Neuron (in vitro differentiated cells): Measurements from ENCODE around the gene MAGI1.

Experiments used
- H2AFZ ChIP-seq: one replicate; pipeline ENCODE4 v1.6.1; 2013; ENCODE audit warnings: low read depth, mild to moderate bottlenecking, inconsistent platforms, low read length, moderate library complexity
- H3K27me3 ChIP-seq: one replicate; pipeline ENCODE4 v1.6.1; 2013; ENCODE audit warnings: low read length; ENCODE audit not compliant: insufficient read depth
- H3K36me3 ChIP-seq: one replicate; pipeline ENCODE4 v1.6.1; 2013; ENCODE audit warnings: low read length; ENCODE audit not compliant: insufficient read depth
- H3K4me1 ChIP-seq: one replicate; pipeline ENCODE4 v1.6.1; 2013; ENCODE audit warnings: low read length; ENCODE audit not compliant: insufficient read depth
- H3K4me3 ChIP-seq: 2 replicates; pipeline ENCODE4 v1.5.1; 2013; ENCODE audit warnings: mild to moderate bottlenecking, low read length, moderate library complexity
- H3K9me3 ChIP-seq: one replicate; pipeline ENCODE4 v1.6.1; 2013; ENCODE audit warnings: low read length

MAGI1 gene

DNA sequence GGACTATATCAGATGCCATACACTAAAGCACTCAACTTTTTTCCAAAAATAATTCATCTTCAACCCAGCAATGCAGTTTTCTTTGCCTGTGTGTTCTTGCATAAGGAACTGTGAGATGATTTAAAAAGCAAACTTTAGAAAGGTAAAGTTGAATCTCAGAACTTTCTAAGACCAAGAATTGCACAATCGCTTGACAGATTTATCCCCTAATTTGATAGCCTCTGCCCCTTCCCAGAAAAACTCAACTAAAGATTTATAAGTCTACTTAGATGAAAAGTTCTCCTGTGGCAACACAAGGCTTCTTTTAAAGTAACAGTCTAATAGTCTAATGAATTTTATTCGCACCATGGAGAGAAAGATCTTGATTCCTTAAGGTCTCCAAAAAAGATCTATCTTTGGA, 259.3 kb downstream of the MAGI1 start:
- Histone ChIP-seq H3K4me3 (no peak overlapping the region), H3K4me1 (peaks cover 6% of the 10 kb centered on the region), H3K27me3 (no peaks in the 10 kb centered on the region), H3K36me3 (no peaks in the 10 kb centered on the region), H2AFZ (no peak overlapping the region), H3K9me3 (no peaks in the 10 kb centered on the region)

DNA sequence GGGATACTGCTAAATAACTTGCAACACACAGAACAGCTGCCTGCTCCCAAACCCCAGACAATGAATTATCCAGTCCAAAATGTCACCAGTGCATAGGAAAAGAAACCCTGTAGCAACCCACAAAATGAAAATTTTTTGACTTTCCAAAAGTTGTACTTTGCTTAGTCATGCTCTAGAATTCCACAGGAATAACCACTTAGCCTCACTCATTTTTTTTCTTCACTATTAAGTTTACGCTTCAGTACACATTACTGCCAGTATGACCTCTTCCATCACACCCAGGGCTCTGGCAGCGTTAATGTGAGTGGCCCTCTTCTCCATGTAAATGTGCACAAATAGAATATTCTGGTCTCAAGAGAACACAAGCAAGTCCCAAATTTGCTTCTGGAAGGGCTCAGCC, 259.8 kb downstream of the MAGI1 start:
- peaks cover 6% of the 10 kb centered on the region for H3K4me1 ChIP-seq
- no peaks in the 10 kb centered on the region for H3K9me3 ChIP-seq
- no peaks in the 10 kb centered on the region for H3K27me3 ChIP-seq
- no peak overlapping the region for H3K4me3 ChIP-seq
- H2AFZ ChIP-seq = no peak overlapping the region
- no peaks in the 10 kb centered on the region for H3K36me3 ChIP-seq

GRCh38 chr3:65777050-65777449, 261.7 kb downstream of the MAGI1 start:
- no peaks in the 10 kb centered on the region for H3K27me3 ChIP-seq
- no peaks in the 10 kb centered on the region for H3K36me3 ChIP-seq
- H3K4me1 ChIP-seq = peaks cover 6% of the 10 kb centered on the region
- no peak overlapping the region for H2AFZ ChIP-seq
- H3K9me3 ChIP-seq = peaks cover 2% of the 10 kb centered on the region
- H3K4me3 ChIP-seq = no peak overlapping the region

GRCh38 chr3:65776494-65776893, 262.2 kb downstream of the MAGI1 start:
- H3K4me1 ChIP-seq = peaks cover 6% of the 10 kb centered on the region

DNA sequence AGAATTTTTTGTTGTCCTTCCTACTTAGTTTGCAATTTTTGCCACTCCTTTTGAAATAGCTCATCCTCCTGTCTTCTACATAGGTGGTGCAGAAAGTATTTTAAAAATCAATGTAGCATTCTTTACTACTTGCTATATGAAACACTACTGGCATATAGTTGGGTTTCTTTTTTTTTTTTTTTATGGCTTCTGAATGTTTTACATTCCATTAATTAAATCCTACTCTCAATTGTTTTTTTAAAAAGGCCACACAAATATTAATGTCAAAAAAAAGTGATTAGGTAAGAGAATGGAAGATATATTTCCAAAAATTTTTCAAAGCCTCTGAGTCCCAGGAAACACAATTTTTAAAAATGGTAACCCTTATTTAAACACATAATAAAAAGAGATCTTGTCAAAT, 262.6 kb downstream of the MAGI1 start:
- H3K4me3 ChIP-seq = no peak overlapping the region
- no peaks in the 10 kb centered on the region for H3K27me3 ChIP-seq
- H3K36me3 ChIP-seq = no peaks in the 10 kb centered on the region
- peaks cover 6% of the 10 kb centered on the region for H3K4me1 ChIP-seq
- H2AFZ ChIP-seq = no peak overlapping the region
- peaks cover 2% of the 10 kb centered on the region for H3K9me3 ChIP-seq

More at GRCh38 chr3:65776494-65776893, 262.2 kb downstream of the MAGI1 start:
- Histone ChIP-seq H2AFZ (no peak overlapping the region), H3K4me3 (no peak overlapping the region), H3K9me3 (peaks cover 2% of the 10 kb centered on the region), H3K36me3 (no peaks in the 10 kb centered on the region), H3K27me3 (no peaks in the 10 kb centered on the region)

GRCh38 chr3:65772758-65773157, 266.0 kb downstream of the MAGI1 start:
- H3K27me3 ChIP-seq = no peaks in the 10 kb centered on the region
- H3K9me3 ChIP-seq = peaks cover 2% of the 10 kb centered on the region
- H2AFZ ChIP-seq = no peak overlapping the region
- H3K4me3 ChIP-seq = no peak overlapping the region
- peaks cover 6% of the 10 kb centered on the region for H3K4me1 ChIP-seq
- no peaks in the 10 kb centered on the region for H3K36me3 ChIP-seq

- Histone ChIP-seq H3K4me3 (no peak overlapping the region), H2AFZ (no peak overlapping the region), H3K9me3 (peaks cover 2% of the 10 kb centered on the region), H3K27me3 (no peaks in the 10 kb centered on the region), H3K4me1 (no peaks in the 10 kb centered on the region), H3K36me3 (no peaks in the 10 kb centered on the region)
Observed at GRCh38 chr3:65767551-65767950, 271.2 kb downstream of the MAGI1 start.

- no peaks in the 10 kb centered on the region for H3K27me3 ChIP-seq
- no peak overlapping the region for H3K4me3 ChIP-seq
- no peaks in the 10 kb centered on the region for H3K36me3 ChIP-seq
- no peak overlapping the region for H2AFZ ChIP-seq
- peaks cover 25% of the 10 kb centered on the region for H3K4me1 ChIP-seq
- no peaks in the 10 kb centered on the region for H3K9me3 ChIP-seq
Observed at GRCh38 chr3:65762235-65762580, 276.5 kb downstream of the MAGI1 start.

GRCh38 chr3:65761446-65762234, 277.1 kb downstream of the MAGI1 start:
- no peaks in the 10 kb centered on the region for H3K36me3 ChIP-seq
- H3K27me3 ChIP-seq = no peaks in the 10 kb centered on the region
- H2AFZ ChIP-seq = no peak overlapping the region
- H3K9me3 ChIP-seq = no peaks in the 10 kb centered on the region
- peaks cover 25% of the 10 kb centered on the region for H3K4me1 ChIP-seq
- H3K4me3 ChIP-seq = no peak overlapping the region

DNA sequence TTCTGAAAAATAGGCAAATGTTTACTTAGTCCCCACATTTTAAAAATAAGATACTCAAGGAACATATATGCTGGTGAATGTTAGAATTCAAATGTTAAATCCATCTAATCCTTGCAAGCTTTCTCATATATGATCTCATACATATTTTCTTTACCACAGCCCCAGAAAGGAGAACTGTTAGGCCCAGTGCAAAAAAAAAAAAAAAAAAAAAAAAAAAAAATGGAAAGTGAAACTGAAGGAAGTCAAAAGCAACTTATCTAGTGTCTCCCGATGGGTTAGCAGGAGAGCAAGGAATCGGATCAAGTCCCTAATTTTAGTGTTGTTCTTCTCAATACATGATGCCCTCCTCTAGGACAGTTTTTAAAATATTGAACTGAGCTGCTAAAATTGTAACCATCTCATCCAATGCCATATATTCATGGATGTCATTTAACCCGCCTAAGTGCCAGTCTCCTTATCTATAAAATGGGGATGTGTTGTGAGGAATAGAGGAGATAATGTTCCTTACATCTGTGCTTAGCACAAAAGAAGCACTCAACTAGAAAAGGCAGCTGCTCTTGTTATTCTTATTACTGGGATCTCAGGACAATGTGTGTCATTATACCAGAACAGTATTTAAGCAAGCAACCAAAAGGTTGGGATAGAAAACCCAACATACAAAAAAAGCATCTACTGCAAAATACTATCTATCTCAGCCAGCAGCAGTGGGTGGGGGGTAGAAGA, 279.7 kb downstream of the MAGI1 start:
- Histone ChIP-seq H3K9me3 (no peaks in the 10 kb centered on the region), H3K36me3 (no peaks in the 10 kb centered on the region), H3K4me1 (peaks cover 25% of the 10 kb centered on the region), H3K27me3 (no peaks in the 10 kb centered on the region), H2AFZ (no peak overlapping the region), H3K4me3 (no peak overlapping the region)

GRCh38 chr3:65758438-65758837, 280.3 kb downstream of the MAGI1 start:
- Histone ChIP-seq H2AFZ (no peak overlapping the region), H3K4me3 (no peak overlapping the region), H3K27me3 (no peaks in the 10 kb centered on the region), H3K4me1 (peaks cover 25% of the 10 kb centered on the region), H3K9me3 (no peaks in the 10 kb centered on the region), H3K36me3 (no peaks in the 10 kb centered on the region)

DNA sequence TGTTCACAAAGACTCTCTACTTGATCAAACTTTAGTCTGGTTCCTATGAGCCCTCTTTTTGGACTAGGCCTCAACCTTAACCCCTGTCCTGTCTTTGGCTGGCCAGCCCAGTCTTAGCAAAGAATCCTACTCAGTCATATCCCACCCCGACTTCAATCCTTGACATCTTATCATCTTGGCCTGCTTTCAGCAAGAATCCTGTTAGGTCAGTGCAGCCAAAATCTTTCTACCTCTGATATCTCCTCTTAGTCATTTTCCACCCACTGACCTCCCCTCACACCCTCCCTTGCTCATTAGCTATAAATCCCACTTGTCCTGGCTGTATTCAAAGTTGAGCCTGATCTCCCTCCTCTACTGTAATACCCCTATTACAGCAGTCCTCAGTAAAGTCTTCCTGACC, 286.1 kb downstream of the MAGI1 start:
- Histone ChIP-seq H3K4me3 (no peak overlapping the region), H3K27me3 (peaks cover 13% of the 10 kb centered on the region), H3K9me3 (peaks cover 6% of the 10 kb centered on the region), H3K36me3 (no peaks in the 10 kb centered on the region), H3K4me1 (peaks cover 13% of the 10 kb centered on the region), H2AFZ (no peak overlapping the region)

GRCh38 chr3:65751123-65751700, 287.5 kb downstream of the MAGI1 start:
- H2AFZ ChIP-seq = no peak overlapping the region
- peaks cover 17% of the 10 kb centered on the region for H3K27me3 ChIP-seq
- H3K9me3 ChIP-seq = peaks cover 6% of the 10 kb centered on the region
- H3K36me3 ChIP-seq = no peaks in the 10 kb centered on the region
- no peak overlapping the region for H3K4me3 ChIP-seq
- H3K4me1 ChIP-seq = peaks cover 13% of the 10 kb centered on the region
